HEK293T (cell line): ENCODE results near the gene NUDT19.

Experiments
- ARNT ChIP-seq: fragments of 450-650 bp; IDR thresholded peaks from 2 replicates; pipeline ENCODE4 v1.6.1; 2017; ENCODE audit warnings: mild to moderate bottlenecking
- BHLHE40 ChIP-seq: fragments of 450-650 bp; IDR thresholded peaks from 2 replicates; pipeline ENCODE4 v1.6.1; 2016; ENCODE audit warnings: mild to moderate bottlenecking, moderate library complexity, borderline replicate concordance
- ELF4 ChIP-seq: fragments of 450-650 bp; IDR thresholded peaks from 2 replicates; pipeline ENCODE4 v1.6.1; 2017; ENCODE audit warnings: antibody characterized with exemption
- FOXK2 ChIP-seq: fragments of 450-650 bp; IDR thresholded peaks from 2 replicates; pipeline ENCODE4 v1.6.1; 2016; ENCODE audit warnings: mild to moderate bottlenecking
- L3MBTL2 ChIP-seq: fragments of 450-650 bp; conservative IDR thresholded peaks from 2 replicates; pipeline ENCODE4 v1.6.1; 2016; ENCODE audit warnings: mild to moderate bottlenecking
- TARDBP ChIP-seq: fragments of 450-650 bp; IDR thresholded peaks from 2 replicates; pipeline ENCODE4 v1.6.1; 2016
- TF ChIP-seq, protein P1 (sequence below): fragments of 450-650 bp; IDR thresholded peaks from 2 replicates; pipeline ENCODE4 v1.6.1; 2016

DNA sequence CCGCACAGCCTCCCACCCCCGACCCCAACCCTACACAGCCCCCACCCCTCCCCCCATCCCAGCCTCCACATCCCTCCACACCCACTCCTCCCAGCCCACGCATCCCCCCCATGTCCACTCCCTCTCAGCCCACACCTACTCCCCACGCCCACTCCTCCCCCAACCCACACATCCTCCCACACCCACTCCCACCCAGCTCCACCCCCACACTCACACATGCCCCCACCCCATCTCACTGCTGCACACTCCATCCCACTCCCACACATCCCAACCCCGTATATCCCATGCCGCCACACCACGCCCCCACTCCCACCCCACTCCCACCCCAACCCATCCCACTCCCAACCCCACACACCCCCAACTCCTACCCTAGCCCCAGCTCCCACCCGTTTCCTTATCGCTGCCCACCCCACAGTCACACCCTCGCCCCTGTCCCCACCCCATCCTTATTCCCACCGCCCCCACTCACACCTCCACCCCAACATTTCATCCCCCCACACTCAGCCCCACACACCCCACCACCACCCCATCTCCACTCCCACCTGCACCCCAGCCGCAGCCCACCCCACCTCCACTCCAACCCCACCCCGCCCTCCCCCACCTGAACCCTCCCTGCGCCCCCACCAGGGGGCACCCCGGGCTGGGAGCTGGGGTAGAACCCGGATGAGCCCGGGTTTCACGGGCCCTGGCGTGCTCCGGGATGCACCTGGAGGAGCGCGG, 28.8 kb downstream of the NUDT19 start:
- TF ChIP-seq TARDBP = no peak
- no peak for TF ChIP-seq L3MBTL2
- TF ChIP-seq BHLHE40 = no peak
- TF ChIP-seq, protein P1, sequence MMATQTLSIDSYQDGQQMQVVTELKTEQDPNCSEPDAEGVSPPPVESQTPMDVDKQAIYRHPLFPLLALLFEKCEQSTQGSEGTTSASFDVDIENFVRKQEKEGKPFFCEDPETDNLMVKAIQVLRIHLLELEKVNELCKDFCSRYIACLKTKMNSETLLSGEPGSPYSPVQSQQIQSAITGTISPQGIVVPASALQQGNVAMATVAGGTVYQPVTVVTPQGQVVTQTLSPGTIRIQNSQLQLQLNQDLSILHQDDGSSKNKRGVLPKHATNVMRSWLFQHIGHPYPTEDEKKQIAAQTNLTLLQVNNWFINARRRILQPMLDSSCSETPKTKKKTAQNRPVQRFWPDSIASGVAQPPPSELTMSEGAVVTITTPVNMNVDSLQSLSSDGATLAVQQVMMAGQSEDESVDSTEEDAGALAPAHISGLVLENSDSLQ = no peak
- no peak for TF ChIP-seq FOXK2
- TF ChIP-seq ELF4 = no peak
- TF ChIP-seq ARNT = no peak
